Measurements from ENCODE around the gene EMC7. TPM values are rescaled to one million over a fixed set of nuclear protein-coding genes. Genes with fewer than 3 reads are reported as not detected.

Gene EMC7
- 192 TPM for polyA plus RNA-seq (2012; ENCODE audit: insufficient read depth, insufficient read length, low read depth)

DNA sequence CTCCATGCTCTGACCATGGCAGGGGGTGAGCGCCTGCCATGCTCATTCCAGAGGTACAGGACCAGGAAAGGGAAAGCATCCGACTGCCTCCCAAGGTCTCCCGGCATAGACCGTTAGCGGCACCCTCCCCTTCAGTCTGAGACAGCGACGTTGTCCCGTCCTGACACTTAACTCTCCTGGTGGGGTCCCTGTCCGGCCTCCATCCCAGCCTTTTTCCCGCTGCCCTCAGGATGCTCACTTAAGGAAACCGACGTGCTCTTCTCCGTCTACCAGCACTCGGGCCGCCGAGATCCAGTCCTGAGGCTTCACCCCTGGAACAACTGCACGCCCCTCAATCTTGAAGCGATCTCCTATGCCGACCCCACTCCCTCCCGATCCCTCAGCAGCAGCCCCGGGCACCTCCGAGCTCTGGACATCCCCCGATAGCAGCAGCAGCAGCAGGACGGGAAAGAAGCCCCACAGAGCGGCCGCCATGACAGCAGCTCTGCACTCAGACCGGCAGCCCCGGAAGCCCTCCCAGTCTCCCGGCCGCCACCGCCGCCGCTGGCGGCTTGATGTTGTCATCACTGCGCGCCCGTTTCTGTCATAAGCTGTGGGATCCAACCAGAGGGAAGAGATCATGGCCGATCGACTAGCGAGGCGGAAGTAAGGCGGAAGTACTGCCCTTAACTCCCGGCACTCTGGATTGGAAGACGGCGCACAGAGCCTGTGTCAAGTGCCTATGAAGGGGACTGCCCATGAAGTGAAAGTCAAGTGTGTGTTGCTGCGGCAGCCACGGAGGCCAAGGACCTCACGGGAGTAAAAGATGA, at the start of gene EMC7, which contains the start of gene PGBD4:
Gene EMC7 (minus strand): TSS at position 497 of the 809 bp plus-strand sequence. CDS start 23 bp downstream, at position 474.
Gene PGBD4 (plus strand): TSS at position 718 of the 809 bp plus-strand sequence. CDS start 449 bp downstream, outside the sequence.
- DNase-seq: peak; percentile 98
- H3K9me3 ChIP-seq: no peaks in the 10 kb centered on the region
- H3K4me1 ChIP-seq: no peaks in the 10 kb centered on the region
- no peak for TF ChIP-seq CTCF (IDR thresholded peaks at IDR 0.05; ENCODE audit: low read depth, low read length)
- no peaks in the 10 kb centered on the region for H3K36me3 ChIP-seq
- no peaks in the 10 kb centered on the region for H3K27me3 ChIP-seq
- peak within 1 kb of the TSS; percentile 98 for H3K4me3 ChIP-seq (ENCODE audit: low read depth, low read length)

DNA sequence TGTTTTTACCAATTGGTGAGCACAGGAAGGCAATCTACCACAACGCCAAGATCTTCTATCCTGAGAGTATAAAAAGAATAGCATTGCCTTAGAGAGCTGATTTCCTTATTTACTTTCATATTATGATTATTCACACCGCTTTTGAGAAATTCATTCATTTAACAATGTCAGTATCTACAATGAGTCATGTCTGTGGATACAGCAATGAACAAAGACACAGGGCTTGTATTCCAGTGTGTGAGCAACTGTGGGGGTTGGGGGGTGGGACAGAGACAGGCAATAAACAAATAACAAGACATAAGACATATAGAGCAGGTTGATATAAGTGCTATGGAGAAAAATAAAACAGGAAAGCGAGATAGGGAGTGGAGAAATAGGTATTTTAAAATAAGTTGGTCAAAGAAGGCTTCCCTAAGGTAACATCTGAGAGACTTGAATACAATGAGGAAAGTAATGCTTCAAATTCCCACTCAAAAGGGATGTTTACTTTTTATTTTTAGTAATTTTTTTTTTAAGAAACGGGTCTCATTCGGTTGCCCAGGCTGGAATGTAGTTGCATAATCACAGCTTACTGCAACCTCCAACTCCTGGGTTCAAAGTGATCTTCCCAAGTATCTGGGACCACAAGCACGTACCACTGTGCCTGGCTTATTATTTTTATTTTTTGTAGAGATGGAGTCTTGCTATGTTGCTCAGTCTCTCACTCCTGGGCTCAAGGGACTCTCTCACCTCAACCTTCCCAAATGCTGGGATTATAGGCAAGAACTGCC, 45.9 kb upstream of the EMC7 start:
- DNase-seq: no peak
- Histone ChIP-seq H3K4me1 (no peaks in the 10 kb centered on the region), H3K9me3 (no peaks in the 10 kb centered on the region), H3K36me3 (peaks cover 17% of the 10 kb centered on the region), H3K4me3 (ENCODE audit: low read depth, low read length) (no peak overlapping the region), H3K27me3 (no peaks in the 10 kb centered on the region)
- TF ChIP-seq CTCF (IDR thresholded peaks at IDR 0.05; ENCODE audit: low read depth, low read length): no peak

DNA sequence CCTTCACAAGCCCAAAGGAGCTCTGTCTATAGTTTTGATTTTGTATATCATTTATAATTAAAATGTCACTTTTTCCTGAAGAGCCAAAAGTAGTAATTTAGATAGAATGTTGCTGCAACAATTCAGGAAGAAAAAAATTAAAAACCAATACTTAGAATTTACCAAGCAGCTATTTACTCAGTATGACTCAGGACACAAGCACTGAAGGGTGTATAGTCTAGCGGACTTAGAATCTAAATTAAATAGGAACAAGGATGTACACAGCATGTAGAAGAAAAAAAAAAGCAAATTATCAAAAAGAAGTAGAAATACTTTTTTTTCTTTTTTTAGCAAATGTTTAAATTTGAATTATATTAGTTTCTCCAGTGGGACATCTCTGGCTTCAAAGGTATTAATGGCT, 31.8 kb upstream of the EMC7 start:
- no peak overlapping the region for H3K4me3 ChIP-seq (ENCODE audit: low read depth, low read length)
- TF ChIP-seq CTCF (IDR thresholded peaks at IDR 0.05; ENCODE audit: low read depth, low read length): no peak
- no peaks in the 10 kb centered on the region for H3K9me3 ChIP-seq
- no peak for DNase-seq
- H3K36me3 ChIP-seq: no peaks in the 10 kb centered on the region
- no peaks in the 10 kb centered on the region for H3K27me3 ChIP-seq
- H3K4me1 ChIP-seq: no peaks in the 10 kb centered on the region

DNA sequence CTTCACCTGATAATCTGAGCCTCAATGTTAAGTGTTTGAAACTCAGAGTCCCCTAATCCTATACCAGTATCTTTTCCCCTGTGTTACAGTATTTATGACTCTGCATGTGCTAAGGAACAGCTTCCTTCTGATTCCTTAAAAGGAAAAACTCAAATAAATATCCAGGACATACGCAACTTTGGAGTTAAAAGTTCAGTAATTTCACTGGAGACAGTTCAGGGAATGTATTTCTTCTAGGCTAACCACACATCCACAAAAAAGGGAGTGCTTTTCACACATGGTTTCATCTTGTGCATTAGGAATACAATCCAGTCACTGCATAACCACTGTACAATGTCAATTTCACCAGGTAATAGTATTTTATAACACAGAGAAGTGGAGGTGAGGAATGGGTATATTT, 31.2 kb upstream of the EMC7 start:
- H3K4me3 ChIP-seq (ENCODE audit: low read depth, low read length): no peak overlapping the region
- no peaks in the 10 kb centered on the region for H3K4me1 ChIP-seq
- no peaks in the 10 kb centered on the region for H3K36me3 ChIP-seq
- no peaks in the 10 kb centered on the region for H3K27me3 ChIP-seq
- no peak for DNase-seq
- no peak for TF ChIP-seq CTCF (IDR thresholded peaks at IDR 0.05; ENCODE audit: low read depth, low read length)
- no peaks in the 10 kb centered on the region for H3K9me3 ChIP-seq

GRCh38 chr15:34128898-34129297, 27.2 kb upstream of the EMC7 start:
- no peak overlapping the region for H3K4me3 ChIP-seq (ENCODE audit: low read depth, low read length)
- no peak for TF ChIP-seq CTCF (IDR thresholded peaks at IDR 0.05; ENCODE audit: low read depth, low read length)
- no peaks in the 10 kb centered on the region; the same call in 1 of the 2 replicates for H3K27me3 ChIP-seq
- no peaks in the 10 kb centered on the region for H3K9me3 ChIP-seq
- H3K4me1 ChIP-seq: no peaks in the 10 kb centered on the region
- DNase-seq: no peak
- H3K36me3 ChIP-seq: no peaks in the 10 kb centered on the region
